ENCODE measurements around the gene RFX5. TPM values are rescaled to one million over a fixed set of nuclear protein-coding genes. Genes with fewer than 3 reads are reported as not detected.
A peak's percentile ranks its signal among the peaks of the same experiment; 100 is the strongest.

The RFX5 gene
- total and polyA plus RNA-seq, 12 donors = 22.6 to 82.5 (median 50.0) TPM

DNA sequence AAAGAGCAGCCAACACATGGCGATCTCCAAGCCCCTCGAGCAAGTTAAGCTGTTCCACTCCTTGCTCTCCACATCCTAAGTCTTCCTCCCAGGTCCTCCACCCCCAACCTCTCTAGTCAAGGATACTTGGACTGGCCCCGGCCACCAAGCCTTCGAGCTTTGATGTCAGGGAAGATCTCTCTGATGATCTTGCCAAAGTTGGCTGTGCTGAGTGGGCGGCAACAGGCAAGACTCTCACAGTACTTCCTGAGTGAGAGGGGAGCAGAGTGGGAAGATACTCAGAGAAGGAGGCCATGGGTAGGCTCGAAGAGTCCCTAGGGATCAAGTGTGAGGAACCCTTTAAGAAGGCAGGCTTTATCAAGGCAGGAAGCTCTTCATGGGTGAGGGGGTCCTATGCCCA, 2.8 kb downstream of the RFX5 start:
- TF ChIP-seq, protein P1, sequence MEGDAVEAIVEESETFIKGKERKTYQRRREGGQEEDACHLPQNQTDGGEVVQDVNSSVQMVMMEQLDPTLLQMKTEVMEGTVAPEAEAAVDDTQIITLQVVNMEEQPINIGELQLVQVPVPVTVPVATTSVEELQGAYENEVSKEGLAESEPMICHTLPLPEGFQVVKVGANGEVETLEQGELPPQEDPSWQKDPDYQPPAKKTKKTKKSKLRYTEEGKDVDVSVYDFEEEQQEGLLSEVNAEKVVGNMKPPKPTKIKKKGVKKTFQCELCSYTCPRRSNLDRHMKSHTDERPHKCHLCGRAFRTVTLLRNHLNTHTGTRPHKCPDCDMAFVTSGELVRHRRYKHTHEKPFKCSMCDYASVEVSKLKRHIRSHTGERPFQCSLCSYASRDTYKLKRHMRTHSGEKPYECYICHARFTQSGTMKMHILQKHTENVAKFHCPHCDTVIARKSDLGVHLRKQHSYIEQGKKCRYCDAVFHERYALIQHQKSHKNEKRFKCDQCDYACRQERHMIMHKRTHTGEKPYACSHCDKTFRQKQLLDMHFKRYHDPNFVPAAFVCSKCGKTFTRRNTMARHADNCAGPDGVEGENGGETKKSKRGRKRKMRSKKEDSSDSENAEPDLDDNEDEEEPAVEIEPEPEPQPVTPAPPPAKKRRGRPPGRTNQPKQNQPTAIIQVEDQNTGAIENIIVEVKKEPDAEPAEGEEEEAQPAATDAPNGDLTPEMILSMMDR (IDR thresholded peaks at IDR 0.05) = no peak
- no peak for TF ChIP-seq POLR2A (IDR thresholded peaks at IDR 0.05)
- H3K9me3 ChIP-seq (replicated peaks in 1 of 3) = no peaks in the 10 kb centered on the region
- H3K27ac ChIP-seq = peak overlapping the region in 1 of 5 donors; percentile 6
- peaks cover 8 to 14% of the 10 kb centered on the region in 2 donors for H3K4me1 ChIP-seq (replicated peaks in 1 of 2)
- intact Hi-C loops (cut with DNase I) = loop anchor here (5.0 kb wide), 2 partner anchors 42 to 47 kb away; no protein-coding TSS in a partner anchor
- no peaks in the 10 kb centered on the region for H3K27me3 ChIP-seq
- 73 to 84% (median 76%) methylated on average over 6 of the region's 6 CpGs for WGBS, 4 donors
- peaks cover 0 to 29% of the 10 kb centered on the region in 2 donors for H3K36me3 ChIP-seq (replicated peaks in 1 of 2)
- no peak overlapping the region for H3K4me3 ChIP-seq
- DNase-seq = no peak

DNA sequence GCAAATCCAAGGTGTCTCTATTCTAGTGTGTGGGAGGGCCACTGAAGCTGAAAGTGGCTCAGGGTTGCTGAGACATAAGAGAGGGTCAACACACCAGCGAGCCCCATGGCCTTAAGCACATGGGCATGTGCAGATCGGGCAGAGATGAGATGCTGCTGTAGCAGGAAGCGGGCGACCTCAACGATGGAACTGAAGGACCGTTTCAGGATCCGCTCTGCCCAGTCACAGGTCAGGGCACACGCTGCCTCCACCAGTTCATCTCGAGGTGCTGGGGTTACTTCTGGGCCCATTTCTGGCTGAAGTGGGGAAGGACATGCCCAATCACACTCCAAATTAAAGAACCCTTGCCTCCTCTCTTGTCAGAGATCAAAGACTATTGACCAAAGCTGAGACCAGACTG, 3.5 kb downstream of the RFX5 start:
- TF ChIP-seq, protein P1 (IDR thresholded peaks at IDR 0.05) = no peak
- TF ChIP-seq POLR2A (IDR thresholded peaks at IDR 0.05) = no peak
- no peak for DNase-seq
- 65 to 79% (median 75%) methylated on average over 4 to 9 of the region's 9 CpGs for WGBS, 4 donors
- Histone ChIP-seq H3K9me3 (replicated peaks in 1 of 3) (no peaks in the 10 kb centered on the region), H3K27ac (no peak overlapping the region), H3K27me3 (no peaks in the 10 kb centered on the region), H3K36me3 (replicated peaks in 1 of 2) (peaks cover 0 to 29% of the 10 kb centered on the region in 2 donors), H3K4me1 (replicated peaks in 1 of 2) (peaks cover 8 to 14% of the 10 kb centered on the region in 2 donors), H3K4me3 (no peak overlapping the region)
- intact Hi-C loops (cut with DNase I) = loop anchor here (5.0 kb wide), 2 partner anchors 41 to 46 kb away; no protein-coding TSS in a partner anchor

DNA sequence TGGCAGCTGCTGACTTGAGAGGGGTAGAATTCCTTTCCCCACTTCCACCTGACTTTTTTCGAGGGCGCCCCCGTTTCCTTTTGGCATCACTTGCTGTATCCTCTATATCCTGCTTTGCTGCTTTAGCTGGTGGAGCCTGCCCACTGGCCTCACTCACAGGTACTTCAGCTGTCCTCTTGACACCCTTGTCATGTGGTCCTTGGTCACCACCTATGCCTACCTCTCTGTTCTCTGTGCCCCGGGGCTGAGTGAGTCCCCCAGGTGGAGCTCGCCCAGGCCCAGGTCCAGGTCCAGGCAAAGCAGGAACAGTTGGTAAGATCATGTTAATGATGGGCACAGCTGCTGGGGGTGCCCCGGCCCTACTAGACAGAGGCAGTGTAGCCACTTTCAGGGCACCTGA, 4.5 kb downstream of the RFX5 start:
- TF ChIP-seq, protein P1 (IDR thresholded peaks at IDR 0.05) = no peak
- no peaks in the 10 kb centered on the region for H3K27me3 ChIP-seq
- no peak overlapping the region for H3K27ac ChIP-seq
- peaks cover 8 to 11% of the 10 kb centered on the region in 2 donors for H3K4me1 ChIP-seq (replicated peaks in 1 of 2)
- H3K36me3 ChIP-seq (replicated peaks in 1 of 2) = peaks cover 0 to 29% of the 10 kb centered on the region in 2 donors
- WGBS, 4 donors = 84 to 89% (median 87%) methylated on average over 6 of the region's 6 CpGs
- no peak for DNase-seq
- no peak overlapping the region for H3K4me3 ChIP-seq
- intact Hi-C loops (cut with DNase I) = loop anchor here (5.0 kb wide), 2 partner anchors 40 to 45 kb away; no protein-coding TSS in a partner anchor
- H3K9me3 ChIP-seq (replicated peaks in 1 of 3) = no peaks in the 10 kb centered on the region

DNA sequence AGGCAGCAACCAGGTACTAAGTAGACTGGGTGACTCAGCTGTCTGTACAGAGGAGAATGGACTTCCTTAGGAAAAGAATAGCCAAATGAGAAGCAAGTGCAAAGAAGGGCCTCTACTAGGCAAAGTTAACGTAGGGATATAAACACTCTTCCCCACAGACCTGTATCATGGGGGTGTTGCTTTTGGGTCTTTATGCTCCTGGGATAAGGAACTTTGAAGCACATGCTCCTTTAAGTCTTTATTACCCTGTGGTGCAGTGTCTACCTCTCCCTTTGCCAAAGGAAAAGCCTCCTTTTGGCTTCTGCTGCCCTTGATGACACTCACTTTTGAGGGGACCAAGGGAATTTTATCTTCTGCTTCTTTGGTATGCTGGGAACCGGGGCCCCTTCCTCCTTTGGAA, 5.0 kb downstream of the RFX5 start:
- no peaks in the 10 kb centered on the region for H3K27me3 ChIP-seq
- no peak for TF ChIP-seq POLR2A (IDR thresholded peaks at IDR 0.05)
- TF ChIP-seq, protein P1 (IDR thresholded peaks at IDR 0.05) = no peak
- no peak for DNase-seq
- H3K36me3 ChIP-seq (replicated peaks in 1 of 2) = peaks cover 0 to 29% of the 10 kb centered on the region in 2 donors
- H3K4me1 ChIP-seq (replicated peaks in 1 of 2) = peaks cover 8 to 9% of the 10 kb centered on the region in 2 donors
- H3K27ac ChIP-seq = no peak overlapping the region
- H3K9me3 ChIP-seq (replicated peaks in 1 of 3) = no peaks in the 10 kb centered on the region
- WGBS, 4 donors = 85 to 90% (median 88%) methylated on average over 2 of the region's 2 CpGs
- intact Hi-C loops (cut with DNase I) = loop anchor here (5.0 kb wide), 2 partner anchors 40 to 45 kb away; no protein-coding TSS in a partner anchor
- H3K4me3 ChIP-seq = no peak overlapping the region

All from adrenal gland (tissue), 12 donors.